Activated gamma-delta T cell treated with anti-CD3 and anti-CD28 coated beads, Interleukin-2, amount 50 U/mL, for 16 hours (primary cell): ENCODE measurements around the gene ABCC2.
"Not testable (repeated sequence)": the region's sequence is repeated elsewhere in the genome, so short reads cannot be mapped to it uniquely, and the experiment has no call there.

Experiments used
- DNase-seq: peaks from one replicate; pipeline ENCODE4 v3.0.0-alpha.2; 2020; ENCODE audit warnings: low read depth

Gene ABCC2

GRCh38 chr10:99809931-99810615 is 27.6 kb downstream of the ABCC2 start:
- DNase-seq: no peak

DNA sequence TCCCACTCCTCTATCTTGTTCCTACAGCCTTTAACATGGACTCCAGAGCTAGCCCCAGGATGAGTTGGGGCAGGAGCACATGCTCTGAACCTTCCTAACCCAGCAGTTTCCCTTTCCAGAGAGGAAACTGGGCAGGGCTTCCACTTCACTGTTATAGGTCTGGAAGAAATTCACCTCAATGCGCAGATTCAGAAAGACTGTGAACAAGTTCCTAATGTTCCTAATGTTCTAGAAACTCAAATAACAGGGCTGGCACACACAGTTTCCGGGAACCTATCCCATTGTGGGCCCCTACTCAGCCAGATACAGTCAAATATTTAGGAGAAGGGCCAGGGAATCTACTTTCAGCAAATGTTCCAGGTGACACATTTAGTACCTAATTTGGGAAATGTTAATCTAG is 29.7 kb downstream of the ABCC2 start:
- no peak for DNase-seq

DNA sequence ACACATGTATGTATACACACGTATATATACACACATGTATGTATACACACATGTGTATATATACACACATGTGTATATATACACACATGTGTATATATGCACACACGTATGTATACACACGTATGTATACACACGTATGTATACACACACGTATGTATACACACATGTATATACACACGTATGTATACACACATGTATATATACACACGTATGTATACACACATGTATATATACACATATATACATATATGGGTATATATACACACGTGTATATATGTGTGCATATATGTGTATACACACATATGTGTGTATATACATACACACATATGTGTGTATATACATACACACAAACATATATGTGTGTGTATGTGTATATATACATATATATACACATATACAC is 31.7 kb downstream of the ABCC2 start:
- DNase-seq: no peak

- DNase-seq: no peak
Measured at GRCh38 chr10:99815621-99816020, 33.2 kb downstream of the ABCC2 start.

DNA sequence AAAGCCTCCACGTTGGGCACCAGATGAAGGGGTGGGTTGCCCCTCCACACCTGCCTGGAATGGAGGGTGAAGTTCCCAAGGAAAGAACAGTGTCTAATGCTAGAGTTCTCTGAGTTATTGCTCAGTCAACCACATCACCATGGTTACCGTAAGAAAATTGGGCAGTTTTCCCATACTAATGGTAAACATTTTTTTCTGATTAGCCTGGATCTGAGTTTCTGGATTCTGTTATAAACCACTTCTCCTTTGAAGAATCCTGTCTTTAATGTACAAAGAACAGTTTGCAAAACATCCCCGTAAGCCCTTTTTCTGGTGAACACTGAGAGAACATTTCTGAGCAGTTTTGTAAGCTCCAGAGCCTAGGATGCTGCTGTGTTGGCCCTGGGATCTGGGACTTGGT is 45.5 kb downstream of the ABCC2 start:
- DNase-seq: no peak

DNA sequence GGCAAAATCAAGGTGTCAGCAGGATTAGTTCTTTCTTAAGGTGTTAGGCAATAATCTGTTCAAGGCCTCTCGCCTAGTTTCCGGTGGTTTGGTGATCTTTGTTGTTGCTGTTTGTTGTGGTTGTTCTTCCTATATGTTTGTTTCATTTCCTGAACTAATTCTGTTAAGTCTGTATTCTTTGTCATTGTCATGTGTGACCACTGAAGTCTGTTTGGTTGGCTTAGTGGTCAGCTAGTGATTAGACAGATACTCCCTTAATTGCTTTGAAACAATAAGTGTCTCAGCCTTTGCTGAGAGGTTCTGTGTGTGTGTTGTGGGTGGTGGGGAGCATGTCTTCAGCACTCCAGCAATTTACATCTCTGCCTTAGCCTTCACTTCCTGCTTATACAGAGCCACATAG is 46.0 kb downstream of the ABCC2 start:
- DNase-seq: no peak

GRCh38 chr10:99832439-99832838 is 50.0 kb downstream of the ABCC2 start:
- DNase-seq: no peak

- no peak for DNase-seq
Measured at GRCh38 chr10:99834410-99834809, 52.0 kb downstream of the ABCC2 start.

DNA sequence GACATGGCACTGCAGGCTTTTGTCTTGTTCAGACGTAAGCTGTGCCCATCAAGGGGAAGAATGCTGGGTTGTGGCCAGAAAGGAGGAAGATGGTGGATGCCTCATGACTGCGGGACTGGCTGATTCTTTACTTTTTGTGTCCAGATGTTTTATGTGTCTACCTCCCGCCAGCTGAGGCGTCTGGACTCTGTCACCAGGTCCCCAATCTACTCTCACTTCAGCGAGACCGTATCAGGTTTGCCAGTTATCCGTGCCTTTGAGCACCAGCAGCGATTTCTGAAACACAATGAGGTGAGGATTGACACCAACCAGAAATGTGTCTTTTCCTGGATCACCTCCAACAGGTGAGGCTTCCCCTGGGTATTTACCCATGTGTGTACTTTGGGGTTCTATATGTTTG is 53.5 kb downstream of the ABCC2 start:
- DNase-seq: no peak

DNA sequence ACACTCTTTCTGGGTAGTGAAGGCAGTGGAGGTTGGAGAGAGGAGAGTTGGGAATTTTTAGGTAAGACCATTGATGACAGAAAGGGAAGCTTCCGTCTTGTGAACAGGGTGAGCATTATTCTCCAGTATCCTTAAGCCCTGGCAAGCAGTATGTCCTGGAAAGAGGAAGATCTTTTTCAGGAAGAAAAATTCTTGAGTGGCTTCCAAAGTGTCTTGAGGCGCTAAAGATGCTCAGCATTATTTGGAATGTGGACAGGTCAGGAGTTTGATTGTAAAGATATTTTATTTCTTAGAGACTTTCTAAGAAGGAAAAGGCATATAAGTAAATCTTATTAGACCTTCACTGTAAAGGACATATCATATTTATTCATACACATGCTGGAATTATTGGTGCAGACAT is 54.3 kb downstream of the ABCC2 start:
- DNase-seq: no peak

- not testable (repeated sequence) for DNase-seq
Measured at GRCh38 chr10:99840859-99841258, 58.4 kb downstream of the ABCC2 start.

GRCh38 chr10:99841746-99842145 is 59.3 kb downstream of the ABCC2 start:
- DNase-seq: no peak

- DNase-seq: no peak
Measured at GRCh38 chr10:99843310-99843709, 60.9 kb downstream of the ABCC2 start.

- DNase-seq: no peak
Measured at GRCh38 chr10:99844433-99844955, 62.1 kb downstream of the ABCC2 start.

DNA sequence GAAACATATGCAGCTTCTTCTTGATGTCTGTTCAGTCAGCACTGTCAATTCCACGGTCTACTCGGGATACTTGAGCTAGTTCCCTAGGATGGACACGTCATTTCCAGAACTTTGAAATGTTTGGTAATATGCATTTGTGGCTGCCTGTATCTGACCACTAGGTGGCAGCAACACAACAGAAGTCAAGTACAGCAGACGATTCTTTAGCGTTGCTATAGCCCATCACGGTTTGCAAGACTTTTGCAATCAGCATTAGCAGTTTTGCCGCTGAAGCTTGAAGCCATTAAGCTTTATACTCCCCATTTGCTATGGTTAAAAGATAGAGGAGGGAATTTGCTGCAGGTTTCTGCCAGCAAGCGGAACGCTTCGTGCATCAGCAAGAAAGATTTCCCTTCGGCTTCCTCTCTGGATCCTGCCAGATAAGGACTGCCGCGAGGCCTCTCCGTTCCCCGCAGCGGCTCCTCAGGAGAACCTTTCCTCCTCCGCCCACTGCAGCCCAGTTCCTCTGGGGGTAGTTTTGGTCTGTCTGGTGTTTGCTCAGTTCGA is 63.5 kb downstream of the ABCC2 start:
- peak; percentile 65 for DNase-seq

DNA sequence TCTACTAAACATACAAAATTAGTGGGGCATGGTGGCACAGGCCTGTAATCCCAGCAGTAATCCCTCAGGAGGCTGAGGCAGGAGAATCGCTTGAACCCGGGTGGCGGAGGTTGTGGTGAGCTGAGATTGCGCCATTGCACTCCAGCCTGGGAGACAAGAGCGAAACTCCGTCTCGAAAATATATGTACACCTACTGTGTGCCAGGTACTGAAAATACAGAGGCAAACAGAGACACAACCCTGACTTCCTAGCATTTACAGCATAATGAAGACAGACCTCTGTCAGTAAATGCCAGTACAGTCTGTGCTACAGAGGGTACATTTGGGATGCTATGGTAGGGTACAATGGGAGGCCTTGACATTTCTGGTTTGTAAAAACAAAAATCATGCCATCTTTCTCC is 66.6 kb downstream of the ABCC2 start:
- no peak for DNase-seq

GRCh38 chr10:99849536-99849935 is 67.1 kb downstream of the ABCC2 start:
- no peak for DNase-seq

DNA sequence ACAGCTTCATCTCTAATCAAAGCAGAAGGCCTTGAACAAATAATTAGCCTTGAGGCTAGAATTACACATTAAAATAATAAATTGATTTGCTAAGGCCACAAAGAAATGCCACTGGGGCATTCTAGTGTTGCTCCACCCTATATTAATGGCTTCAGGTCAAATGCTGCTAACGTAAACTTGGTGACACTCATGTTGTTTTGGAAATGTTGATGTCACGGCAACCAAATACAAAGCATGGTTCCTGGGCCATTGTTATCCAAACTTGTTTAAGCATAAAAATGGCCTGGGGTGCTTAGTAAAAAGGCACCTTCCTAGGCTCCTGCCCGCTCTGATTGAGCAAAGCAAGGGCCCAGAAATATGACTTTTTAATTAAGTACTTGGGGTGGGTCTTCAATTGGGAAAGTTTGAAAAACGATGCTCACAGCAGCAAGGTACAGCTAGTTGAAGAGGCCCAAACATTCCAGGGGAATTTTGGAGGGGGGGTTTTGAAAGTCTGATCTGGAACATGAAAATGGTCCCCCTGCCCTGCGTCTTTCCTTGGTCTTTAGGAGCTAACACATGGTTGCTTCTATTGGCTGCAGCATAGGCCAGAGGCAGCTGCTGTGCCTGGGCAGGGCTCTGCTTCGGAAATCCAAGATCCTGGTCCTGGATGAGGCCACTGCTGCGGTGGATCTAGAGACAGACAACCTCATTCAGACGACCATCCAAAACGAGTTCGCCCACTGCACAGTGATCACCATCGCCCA is 67.8 kb downstream of the ABCC2 start:
- DNase-seq: no peak

DNA sequence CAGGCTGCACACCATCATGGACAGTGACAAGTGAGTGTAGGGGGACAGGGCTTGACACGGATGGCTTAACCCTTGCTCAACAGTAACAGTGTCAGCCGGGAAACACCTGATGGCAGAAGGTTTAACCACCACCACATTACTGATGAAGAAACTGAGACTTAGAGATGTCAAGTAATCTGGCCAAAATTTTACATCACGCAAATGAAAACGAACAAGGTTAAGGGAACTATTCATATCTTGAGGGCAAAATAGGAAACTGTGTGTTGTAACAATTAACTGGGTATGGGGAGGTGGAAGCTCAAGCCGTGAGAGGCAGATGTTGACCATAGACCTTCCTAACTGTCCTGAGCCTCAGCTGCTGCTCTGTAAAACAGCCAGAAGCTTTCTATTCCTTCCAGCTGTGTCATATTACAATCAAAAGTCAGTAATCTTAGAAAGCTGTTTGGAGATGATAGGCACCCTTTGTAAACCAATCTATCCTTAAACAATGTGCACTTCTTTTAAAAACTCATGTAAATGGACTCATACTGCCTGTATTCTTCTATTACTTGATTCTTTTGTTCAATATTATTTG is 68.4 kb downstream of the ABCC2 start:
- no peak for DNase-seq

DNA sequence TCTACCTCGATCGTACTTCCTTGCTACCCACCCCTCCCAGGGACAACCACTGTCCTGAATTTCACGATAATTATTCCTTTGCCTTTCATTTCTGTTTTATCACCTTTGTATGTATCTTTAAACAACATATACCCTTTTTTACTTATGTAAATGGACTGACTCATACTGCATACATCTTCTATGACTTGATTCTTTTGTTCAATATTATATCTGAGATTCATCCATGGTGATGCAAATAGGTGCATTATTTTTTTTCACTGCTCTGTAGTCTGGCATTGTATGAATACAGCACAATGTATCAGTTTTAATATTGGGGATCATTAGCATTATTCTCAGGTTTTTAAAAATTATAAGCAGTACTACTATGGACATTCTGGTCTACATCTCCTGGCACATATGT is 69.4 kb downstream of the ABCC2 start:
- DNase-seq: no peak

- no peak for DNase-seq
Measured at GRCh38 chr10:99852481-99853213, 70.2 kb downstream of the ABCC2 start.

- no peak for DNase-seq
Measured at GRCh38 chr10:99853655-99854054, 71.2 kb downstream of the ABCC2 start.
